ENCODE measurements around the gene TMEM190. TPM values are rescaled to one million over a fixed set of nuclear protein-coding genes. Genes with fewer than 3 reads are reported as not detected.

Gene TMEM190
- total RNA-seq: 0.37 TPM in 1 of 2 replicates, not detected in the other

GRCh38 chr19:55376241-55376933 is at the start of gene TMEM190:
Gene TMEM190 (plus strand): TSS chr19:55376826. CDS start chr19:55376854, 28 bp downstream.

GRCh38 chr19:55339105-55339888 is 37.3 kb upstream of the TMEM190 start, which contains the start of gene KMT5C:
Gene KMT5C (plus strand): TSS chr19:55339876. CDS start chr19:55341937, 2,061 bp downstream.

GRCh38 chr19:55354698-55355212 is 21.9 kb upstream of the TMEM190 start, which contains the start of gene COX6B2:
Gene COX6B2 (minus strand): TSS chr19:55354719. CDS start chr19:55354521, 198 bp downstream.

GRCh38 chr19:55362990-55363716 is 13.5 kb upstream of the TMEM190 start, which contains the start of gene GARIN5B:
Gene GARIN5B (minus strand): TSS chr19:55363260. CDS start chr19:55363066, 194 bp downstream.

GRCh38 chr19:55370305-55370988 is 6.2 kb upstream of the TMEM190 start, which contains the start of gene IL11:
Gene IL11 (minus strand): TSS chr19:55370463. CDS start chr19:55370310, 153 bp downstream.

GRCh38 chr19:55384131-55384919 is 7.7 kb downstream of the TMEM190 start, which contains the start of gene TMEM238:
Gene TMEM238 (minus strand): TSS chr19:55384292. CDS start chr19:55384259, 33 bp downstream.

GRCh38 chr19:55385724-55386492 is 9.3 kb downstream of the TMEM190 start, which contains the start of gene RPL28:
Gene RPL28 (plus strand): TSS chr19:55385932. CDS start chr19:55386358, 426 bp downstream.

GRCh38 chr19:55407550-55407799 is 30.8 kb downstream of the TMEM190 start, which contains the start of gene UBE2S:
Gene UBE2S (minus strand): TSS chr19:55407788. CDS start chr19:55407589, 199 bp downstream.

Other genes with a start within 250 kb of the TMEM190 start
- 4.1 and 4.5 TPM in 2 replicates for gene TNNT1, start 227.6 kb upstream of the TMEM190 start, total RNA-seq
- not detected in 2 replicates for gene TNNI3, start 219.1 kb upstream of the TMEM190 start, total RNA-seq
- gene DNAAF3, start 210.2 kb upstream of the TMEM190 start, total RNA-seq: 0.33 and 0.75 TPM in 2 replicates
- gene SYT5, start 196.5 kb upstream of the TMEM190 start, total RNA-seq: under 0.01 and 0.12 TPM in 2 replicates
- 7.4 and 15.3 TPM in 2 replicates for gene PTPRH, start 167.3 kb upstream of the TMEM190 start, total RNA-seq
- 1.6 and 1.7 TPM in 2 replicates for gene TMEM86B, start 148.1 kb upstream of the TMEM190 start, total RNA-seq
- 34.7 and 45.9 TPM in 2 replicates for gene PPP6R1, start 117.8 kb upstream of the TMEM190 start, total RNA-seq
- 32.7 and 45.6 TPM in 2 replicates for gene HSPBP1, start 96.7 kb upstream of the TMEM190 start, total RNA-seq
- gene BRSK1, start 92.8 kb upstream of the TMEM190 start, total RNA-seq: 7.0 and 9.2 TPM in 2 replicates
- gene TMEM150B, start 51.5 kb upstream of the TMEM190 start, total RNA-seq: not detected in 2 replicates
- gene KMT5C, start 37.0 kb upstream of the TMEM190 start, total RNA-seq: 6.5 and 12.1 TPM in 2 replicates
- gene COX6B2, start 22.1 kb upstream of the TMEM190 start, total RNA-seq: not detected in 2 replicates
- gene GARIN5B, start 13.6 kb upstream of the TMEM190 start, total RNA-seq: not detected in 2 replicates
- 6.9 and 8.5 TPM in 2 replicates for gene IL11, start 6.4 kb upstream of the TMEM190 start, total RNA-seq
- 0.33 and 0.75 TPM in 2 replicates for gene TMEM238, start 7.5 kb downstream of the TMEM190 start, total RNA-seq
- 393 and 410 TPM in 2 replicates for gene RPL28, start 9.1 kb downstream of the TMEM190 start, total RNA-seq
- 268 and 487 TPM in 2 replicates for gene UBE2S, start 31.0 kb downstream of the TMEM190 start, total RNA-seq
- gene SHISA7, start 66.5 kb downstream of the TMEM190 start, total RNA-seq: not detected in 2 replicates
- gene ISOC2, start 84.8 kb downstream of the TMEM190 start, total RNA-seq: 52.5 and 63.2 TPM in 2 replicates
- gene C19orf85, start 87.9 kb downstream of the TMEM190 start, total RNA-seq: not detected in 2 replicates
- gene ZNF628, start 99.8 kb downstream of the TMEM190 start, total RNA-seq: 1.5 and 1.9 TPM in 2 replicates
- gene NAT14, start 108.4 kb downstream of the TMEM190 start, total RNA-seq: 19.1 and 29.9 TPM in 2 replicates
- gene SSC5D, start 111.6 kb downstream of the TMEM190 start, total RNA-seq: 22.4 and 38.0 TPM in 2 replicates
- 0.11 and 1.5 TPM in 2 replicates for gene SBK2, start 160.3 kb downstream of the TMEM190 start, total RNA-seq
- 0.12 TPM in 1 of 2 replicates, not detected in the other for gene SBK3, start 168.7 kb downstream of the TMEM190 start, total RNA-seq
- 3.8 and 5.9 TPM in 2 replicates for gene ZNF579, start 204.0 kb downstream of the TMEM190 start, total RNA-seq
- gene FIZ1, start 222.7 kb downstream of the TMEM190 start, total RNA-seq: 2.7 and 3.0 TPM in 2 replicates
- 7.7 and 9.9 TPM in 2 replicates for gene ZNF524, start 223.5 kb downstream of the TMEM190 start, total RNA-seq
- gene ZNF865, start 228.8 kb downstream of the TMEM190 start, total RNA-seq: 1.00 and 1.2 TPM in 2 replicates
- 4.4 and 5.4 TPM in 2 replicates for gene ZNF784, start 247.7 kb downstream of the TMEM190 start, total RNA-seq

Measured in uterine smooth muscle cell (primary cell).